GM12801 (cell line): ENCODE data around the gene PSMA3.

Experiments
- CTCF ChIP-seq: IDR thresholded peaks from one replicate; pipeline ENCODE4 v1.5.1; 2011; ENCODE audit warnings: control low read depth; ENCODE audit not compliant: insufficient read length; ENCODE audit errors: extremely low read depth

Gene PSMA3

GRCh38 chr14:58307597-58308316, 63.1 kb downstream of the PSMA3 start:
- TF ChIP-seq CTCF = no peak

GRCh38 chr14:58309086-58309485, 64.4 kb downstream of the PSMA3 start:
- no peak for TF ChIP-seq CTCF

GRCh38 chr14:58313699-58314098, 69.1 kb downstream of the PSMA3 start:
- no peak for TF ChIP-seq CTCF

GRCh38 chr14:58315606-58316005, 71.0 kb downstream of the PSMA3 start:
- TF ChIP-seq CTCF = no peak
